MM.1S (cell line): ENCODE measurements around the gene HMCES.

ENCODE experiments used
- EZH2 ChIP-seq: fragments of 300-600 bp; sonication (generic); optimal IDR thresholded peaks from 2 replicates; pipeline ENCODE3; 2017; ENCODE audit warnings: low read depth, mild to moderate bottlenecking, antibody characterized with exemption, low read length, mixed read lengths
- EZH2phosphoT487 ChIP-seq: fragments of 300-600 bp; sonication (generic); IDR thresholded peaks from 2 replicates; pipeline ENCODE4 v1.6.1; 2018; ENCODE audit warnings: antibody characterized with exemption, low read length
- TF ChIP-seq, protein P1 (sequence below): fragments of 300-600 bp; sonication (generic); IDR thresholded peaks from 2 replicates; pipeline ENCODE4 v1.5.1; 2016; ENCODE audit warnings: antibody characterized with exemption, low read length, mixed read lengths

- TF ChIP-seq EZH2 (no peak), EZH2phosphoT487 (no peak)
- TF ChIP-seq, protein P1, sequence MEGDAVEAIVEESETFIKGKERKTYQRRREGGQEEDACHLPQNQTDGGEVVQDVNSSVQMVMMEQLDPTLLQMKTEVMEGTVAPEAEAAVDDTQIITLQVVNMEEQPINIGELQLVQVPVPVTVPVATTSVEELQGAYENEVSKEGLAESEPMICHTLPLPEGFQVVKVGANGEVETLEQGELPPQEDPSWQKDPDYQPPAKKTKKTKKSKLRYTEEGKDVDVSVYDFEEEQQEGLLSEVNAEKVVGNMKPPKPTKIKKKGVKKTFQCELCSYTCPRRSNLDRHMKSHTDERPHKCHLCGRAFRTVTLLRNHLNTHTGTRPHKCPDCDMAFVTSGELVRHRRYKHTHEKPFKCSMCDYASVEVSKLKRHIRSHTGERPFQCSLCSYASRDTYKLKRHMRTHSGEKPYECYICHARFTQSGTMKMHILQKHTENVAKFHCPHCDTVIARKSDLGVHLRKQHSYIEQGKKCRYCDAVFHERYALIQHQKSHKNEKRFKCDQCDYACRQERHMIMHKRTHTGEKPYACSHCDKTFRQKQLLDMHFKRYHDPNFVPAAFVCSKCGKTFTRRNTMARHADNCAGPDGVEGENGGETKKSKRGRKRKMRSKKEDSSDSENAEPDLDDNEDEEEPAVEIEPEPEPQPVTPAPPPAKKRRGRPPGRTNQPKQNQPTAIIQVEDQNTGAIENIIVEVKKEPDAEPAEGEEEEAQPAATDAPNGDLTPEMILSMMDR: peak; percentile 25; the same call in 1 of the 2 replicates
Measured at GRCh38 chr3:129314386-129315222, 35.9 kb downstream of the HMCES start.
